Neuronal stem cell (in vitro differentiated cells): ENCODE data around the gene TRPM3.

Experiments used
- DNase-seq: peaks from one replicate; pipeline ENCODE4 v3.0.0-alpha.2; 2013; ENCODE audit warnings: low spot score
- H2AFZ ChIP-seq: one replicate; pipeline ENCODE4 v1.6.1; 2013; ENCODE audit warnings: mild to moderate bottlenecking, low read length, inconsistent platforms
- H2AK5ac ChIP-seq: 2 replicates; pipeline ENCODE4 v1.6.1; 2013; ENCODE audit warnings: low read depth, mild to moderate bottlenecking, inconsistent platforms, low read length, moderate library complexity, mixed read lengths
- H2BK120ac ChIP-seq: 2 replicates; pipeline ENCODE4 v1.6.1; 2013; ENCODE audit warnings: low read depth, mild to moderate bottlenecking, inconsistent platforms, low read length, moderate library complexity, mixed read lengths
- H2BK12ac ChIP-seq: one replicate; pipeline ENCODE4 v1.6.1; 2013; ENCODE audit warnings: low read length, inconsistent platforms
- H2BK15ac ChIP-seq: 2 replicates; pipeline ENCODE4 v1.6.1; 2013; ENCODE audit warnings: mild to moderate bottlenecking, low read length, inconsistent platforms, mixed read lengths
- H2BK5ac ChIP-seq: one replicate; pipeline ENCODE4 v1.6.1; 2013; ENCODE audit warnings: inconsistent platforms, mild to moderate bottlenecking, low read length, moderate library complexity
- H3K14ac ChIP-seq: one replicate; pipeline ENCODE4 v1.6.1; 2013; ENCODE audit warnings: low read length, inconsistent platforms
- H3K18ac ChIP-seq: 2 replicates; pipeline ENCODE4 v1.6.1; 2013; ENCODE audit warnings: low read length, inconsistent platforms
- H3K23ac ChIP-seq: 2 replicates; pipeline ENCODE4 v1.6.1; 2013; ENCODE audit warnings: low read depth, mild to moderate bottlenecking, mixed read lengths, low read length, inconsistent platforms; ENCODE audit not compliant: poor library complexity
- H3K27ac ChIP-seq: replicated peaks from 3 replicates; pipeline ENCODE4 v1.5.1; 2013; ENCODE audit warnings: low read length, inconsistent platforms
- H3K27me3 ChIP-seq, 3 experiments: 2 replicates each; pipeline ENCODE4 v1.6.1; 2013; ENCODE audit warnings: low read length in 3 of 3, mild to moderate bottlenecking in 2 of 3, inconsistent platforms in 1 of 3, low read depth in 1 of 3, mixed read lengths in 1 of 3, moderate library complexity in 1 of 3; ENCODE audit not compliant: control insufficient read depth in 3 of 3, insufficient read depth in 3 of 3
- H3K36me3 ChIP-seq, 2 donors: replicated peaks in 1 of 2; 2 replicates each; pipeline ENCODE4 v1.6.1; 2013; ENCODE audit warnings: low read length in 2 of 2; ENCODE audit not compliant: control insufficient read depth in 2 of 2, insufficient read depth in 2 of 2
- H3K4ac ChIP-seq: 2 replicates; pipeline ENCODE4 v1.6.1; 2013; ENCODE audit warnings: inconsistent platforms, mild to moderate bottlenecking, low read length, moderate library complexity
- H3K4me1 ChIP-seq, 2 donors: 1 replicate in 1 of 2; 2 replicates in 1 of 2; pipeline ENCODE4 v1.6.1; 2013; ENCODE audit warnings: low read length in 2 of 2, low read depth in 1 of 2; ENCODE audit not compliant: control insufficient read depth in 2 of 2, insufficient read depth in 1 of 2
- H3K4me2 ChIP-seq: one replicate; pipeline ENCODE4 v1.6.1; 2013; ENCODE audit warnings: mild to moderate bottlenecking, low read length, inconsistent platforms; ENCODE audit not compliant: insufficient read depth, poor library complexity, severe bottlenecking
- H3K4me3 ChIP-seq, 2 donors: 2 replicates each; pipeline ENCODE4 v1.5.1; 2013; ENCODE audit warnings: low read length in 2 of 2, mild to moderate bottlenecking in 2 of 2, inconsistent platforms in 1 of 2, moderate library complexity in 1 of 2
- H3K79me1 ChIP-seq: one replicate; pipeline ENCODE4 v1.6.1; 2013; ENCODE audit warnings: low read depth, mild to moderate bottlenecking, inconsistent platforms, low read length, moderate library complexity
- H3K9ac ChIP-seq: one replicate; pipeline ENCODE4 v1.6.1; 2013; ENCODE audit warnings: mild to moderate bottlenecking, low read depth, low read length, inconsistent platforms; ENCODE audit not compliant: poor library complexity
- H3K9me3 ChIP-seq, 2 donors: replicated peaks in 1 of 2; 2 replicates each; pipeline versions ENCODE3 to v1.6.1; 2013; ENCODE audit warnings: low read length in 2 of 2, mild to moderate bottlenecking in 2 of 2, inconsistent platforms in 1 of 2, low read depth in 1 of 2, mixed read lengths in 1 of 2, moderate library complexity in 1 of 2; ENCODE audit not compliant: control insufficient read depth in 2 of 2, insufficient read depth in 1 of 2
- H4K8ac ChIP-seq: one replicate; pipeline ENCODE4 v1.6.1; 2013; ENCODE audit warnings: low read depth, mild to moderate bottlenecking, inconsistent platforms, low read length, moderate library complexity
- H4K91ac ChIP-seq: one replicate; pipeline ENCODE4 v1.6.1; 2013; ENCODE audit warnings: low read length, low read depth, mild to moderate bottlenecking, inconsistent platforms; ENCODE audit not compliant: poor library complexity
- WGBS, 2 donors: extraction: QIAGEN DNeasy Blood & Tissue Kit; methylation state at CpG; one replicate each; pipeline ENCODE4 v1.1.7; 2013; ENCODE audit warnings: missing lambda C conversion rate in 2 of 2, mixed read lengths in 1 of 2; ENCODE audit not compliant: insufficient read length in 2 of 2, insufficient replicate concordance in 1 of 2; ENCODE audit errors: extremely low coverage in 2 of 2; 5-methylcytosine and 5-hydroxymethylcytosine counted together

Gene TRPM3

GRCh38 chr9:70921136-70921535, 200.3 kb downstream of the TRPM3 start:
- Histone ChIP-seq H2AFZ (peak overlapping the region; percentile 48), H3K9ac (no peak overlapping the region), H3K18ac (no peak overlapping the region), H4K8ac (no peak overlapping the region), H2BK120ac (no peak overlapping the region), H2BK12ac (no peak overlapping the region), H3K79me1 (no peaks in the 10 kb centered on the region), H3K4me3 (no peak overlapping the region), H2BK15ac (no peak overlapping the region), H2BK5ac (no peak overlapping the region), H3K4me2 (no peak overlapping the region), H2AK5ac (no peak overlapping the region), H3K36me3 (peaks cover 0 to 4% of the 10 kb centered on the region in 2 donors), H3K4me1 (peaks cover 4 to 9% of the 10 kb centered on the region in 2 donors), H3K27ac (peak overlapping the region; percentile 62), H3K23ac (no peak overlapping the region), H3K9me3 (peaks cover 0 to 6% of the 10 kb centered on the region in 2 donors), H4K91ac (no peak overlapping the region), H3K4ac (no peak overlapping the region), H3K14ac (no peak overlapping the region), H3K27me3 (no peaks in the 10 kb centered on the region)
- no peak for DNase-seq
- WGBS, 2 donors, result no CpG with 5 or more reads among the region's 1 CpG

- Histone ChIP-seq H3K79me1 (no peaks in the 10 kb centered on the region), H3K36me3 (peaks cover 4% of the 10 kb centered on the region in 2 donors), H3K4ac (no peak overlapping the region), H4K91ac (no peak overlapping the region), H3K4me2 (no peak overlapping the region), H2BK5ac (no peak overlapping the region), H2BK12ac (no peak overlapping the region), H3K23ac (no peak overlapping the region), H3K18ac (no peak overlapping the region), H4K8ac (no peak overlapping the region), H3K4me1 (peaks cover 4 to 9% of the 10 kb centered on the region in 2 donors), H3K9ac (no peak overlapping the region), H3K27ac (no peak overlapping the region), H2BK15ac (no peak overlapping the region), H2AK5ac (no peak overlapping the region), H2AFZ (no peak overlapping the region), H3K9me3 (peaks cover 0 to 15% of the 10 kb centered on the region in 2 donors), H2BK120ac (no peak overlapping the region), H3K27me3 (no peaks in the 10 kb centered on the region), H3K14ac (no peak overlapping the region), H3K4me3 (no peak overlapping the region)
- no CpG with 5 or more reads among the region's 7 CpGs for WGBS, 2 donors
- DNase-seq, result no peak
Measured at GRCh38 chr9:70917277-70917676, 204.1 kb downstream of the TRPM3 start.

GRCh38 chr9:70911791-70912190, 209.6 kb downstream of the TRPM3 start:
- no peak overlapping the region for H3K23ac ChIP-seq
- WGBS, 2 donors, result no CpG with 5 or more reads among the region's 1 CpG

GRCh38 chr9:70910598-70910997, 210.8 kb downstream of the TRPM3 start:
- peaks cover 5% of the 10 kb centered on the region for H3K79me1 ChIP-seq
- no peak for DNase-seq
- no peak overlapping the region for H3K4me2 ChIP-seq
- no peak overlapping the region for H3K18ac ChIP-seq
- H3K4me3 ChIP-seq, result no peak overlapping the region
- H3K23ac ChIP-seq, result no peak overlapping the region
- H2BK15ac ChIP-seq, result no peak overlapping the region
- peaks cover 0 to 12% of the 10 kb centered on the region in 2 donors for H3K9me3 ChIP-seq
- H3K36me3 ChIP-seq, result peaks cover 0 to 4% of the 10 kb centered on the region in 2 donors
- H3K4ac ChIP-seq, result no peak overlapping the region
- WGBS, 2 donors, result no CpG with 5 or more reads among the region's 2 CpGs
- no peak overlapping the region for H4K8ac ChIP-seq
- no peak overlapping the region for H2BK5ac ChIP-seq
- H2AK5ac ChIP-seq, result no peak overlapping the region
- H2BK12ac ChIP-seq, result no peak overlapping the region
- H2BK120ac ChIP-seq, result no peak overlapping the region
- no peak overlapping the region for H4K91ac ChIP-seq
- no peaks in the 10 kb centered on the region for H3K4me1 ChIP-seq
- H2AFZ ChIP-seq, result no peak overlapping the region
- no peak overlapping the region for H3K9ac ChIP-seq
- H3K27ac ChIP-seq, result no peak overlapping the region
- H3K14ac ChIP-seq, result no peak overlapping the region
- no peaks in the 10 kb centered on the region for H3K27me3 ChIP-seq

More at GRCh38 chr9:70911791-70912190, 209.6 kb downstream of the TRPM3 start:
- H3K14ac ChIP-seq, result no peak overlapping the region
- no peak overlapping the region for H3K27ac ChIP-seq
- H3K27me3 ChIP-seq, result no peaks in the 10 kb centered on the region
- H2AK5ac ChIP-seq, result no peak overlapping the region
- no peak overlapping the region for H2BK5ac ChIP-seq
- H2AFZ ChIP-seq, result no peak overlapping the region
- no peak overlapping the region for H3K9ac ChIP-seq
- no peak overlapping the region for H2BK15ac ChIP-seq
- H3K4me1 ChIP-seq, result no peaks in the 10 kb centered on the region
- no peak overlapping the region for H4K91ac ChIP-seq
- no peak overlapping the region for H3K18ac ChIP-seq
- H2BK12ac ChIP-seq, result no peak overlapping the region
- no peak overlapping the region for H4K8ac ChIP-seq
- no peak overlapping the region for H3K4me3 ChIP-seq
- peaks cover 0 to 12% of the 10 kb centered on the region in 2 donors for H3K9me3 ChIP-seq
- H3K36me3 ChIP-seq, result peaks cover 2 to 4% of the 10 kb centered on the region in 2 donors
- H3K4me2 ChIP-seq, result no peak overlapping the region
- no peak overlapping the region for H2BK120ac ChIP-seq
- H3K79me1 ChIP-seq, result peaks cover 5% of the 10 kb centered on the region
- no peak for DNase-seq
- H3K4ac ChIP-seq, result no peak overlapping the region
